ENCODE results near the gene NRGN. TPM values are rescaled to one million over a fixed set of nuclear protein-coding genes. Genes with fewer than 3 reads are reported as not detected.

NRGN gene
- total and polyA plus RNA-seq, 10 of the 15 experiments (the other 5 are each of a cell fraction or from before 2014, with no cell fraction given) = 0.36 to 3.2 (median 1.1) TPM; not detected in 2

DNA sequence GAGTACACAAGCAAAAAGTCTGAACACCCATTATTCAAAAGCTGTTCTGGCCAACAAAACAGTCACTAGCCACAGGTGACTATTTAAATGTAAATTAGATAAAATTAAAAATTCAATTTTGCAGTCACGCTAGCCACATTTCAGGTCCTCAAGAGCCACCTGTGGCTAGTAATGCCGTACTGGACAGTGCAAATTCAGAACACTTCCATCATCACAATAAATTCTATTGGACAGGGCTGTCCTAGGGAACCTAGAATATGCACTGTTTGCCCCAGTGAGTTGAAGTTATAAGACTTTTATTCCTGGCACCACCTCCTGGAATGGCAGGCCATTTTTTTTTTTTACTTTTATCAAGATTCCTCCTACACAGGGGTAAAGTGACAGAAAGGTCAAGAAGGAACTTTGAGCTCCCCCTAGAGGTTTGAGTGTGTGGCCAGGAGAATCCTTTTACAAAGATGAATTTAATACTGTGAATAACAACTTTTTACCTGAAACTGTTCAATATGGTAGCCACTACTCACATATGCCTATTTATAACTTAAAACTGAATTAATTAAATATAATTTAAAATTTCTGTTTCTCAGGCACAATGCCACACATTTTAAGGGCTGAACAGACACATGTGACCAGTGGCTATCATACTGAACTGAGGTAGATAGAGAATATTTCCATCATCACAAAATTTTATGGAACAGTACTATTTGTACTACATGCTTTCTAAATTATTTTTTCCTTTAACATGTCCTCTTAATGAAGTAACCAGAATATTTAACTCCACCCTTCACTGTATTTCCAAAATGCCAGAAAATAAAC, 53.9 kb downstream of the NRGN start:
- DNase-seq (ENCODE audit: low read depth, low spot score) (no peak), ATAC-seq (peak; percentile 80), FAIRE-seq (no peak)
- TF ChIP-seq KLF5 (IDR thresholded peaks at IDR 0.05; ENCODE audit: partially characterized antibody) = no peak
- TF ChIP-seq NR2F1 (conservative IDR thresholded peaks at IDR 0.05) = peak; percentile 61; the same call in 1 of the 2 replicates
- TF ChIP-seq, protein P1, sequence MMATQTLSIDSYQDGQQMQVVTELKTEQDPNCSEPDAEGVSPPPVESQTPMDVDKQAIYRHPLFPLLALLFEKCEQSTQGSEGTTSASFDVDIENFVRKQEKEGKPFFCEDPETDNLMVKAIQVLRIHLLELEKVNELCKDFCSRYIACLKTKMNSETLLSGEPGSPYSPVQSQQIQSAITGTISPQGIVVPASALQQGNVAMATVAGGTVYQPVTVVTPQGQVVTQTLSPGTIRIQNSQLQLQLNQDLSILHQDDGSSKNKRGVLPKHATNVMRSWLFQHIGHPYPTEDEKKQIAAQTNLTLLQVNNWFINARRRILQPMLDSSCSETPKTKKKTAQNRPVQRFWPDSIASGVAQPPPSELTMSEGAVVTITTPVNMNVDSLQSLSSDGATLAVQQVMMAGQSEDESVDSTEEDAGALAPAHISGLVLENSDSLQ (IDR thresholded peaks at IDR 0.05) = peak; percentile 11; the same call in 1 of the 2 replicates
- TF ChIP-seq ZNF384 (IDR thresholded peaks at IDR 0.05; ENCODE audit: borderline replicate concordance, low read depth, low read length) = peak; percentile 76
- TF ChIP-seq, protein P2, sequence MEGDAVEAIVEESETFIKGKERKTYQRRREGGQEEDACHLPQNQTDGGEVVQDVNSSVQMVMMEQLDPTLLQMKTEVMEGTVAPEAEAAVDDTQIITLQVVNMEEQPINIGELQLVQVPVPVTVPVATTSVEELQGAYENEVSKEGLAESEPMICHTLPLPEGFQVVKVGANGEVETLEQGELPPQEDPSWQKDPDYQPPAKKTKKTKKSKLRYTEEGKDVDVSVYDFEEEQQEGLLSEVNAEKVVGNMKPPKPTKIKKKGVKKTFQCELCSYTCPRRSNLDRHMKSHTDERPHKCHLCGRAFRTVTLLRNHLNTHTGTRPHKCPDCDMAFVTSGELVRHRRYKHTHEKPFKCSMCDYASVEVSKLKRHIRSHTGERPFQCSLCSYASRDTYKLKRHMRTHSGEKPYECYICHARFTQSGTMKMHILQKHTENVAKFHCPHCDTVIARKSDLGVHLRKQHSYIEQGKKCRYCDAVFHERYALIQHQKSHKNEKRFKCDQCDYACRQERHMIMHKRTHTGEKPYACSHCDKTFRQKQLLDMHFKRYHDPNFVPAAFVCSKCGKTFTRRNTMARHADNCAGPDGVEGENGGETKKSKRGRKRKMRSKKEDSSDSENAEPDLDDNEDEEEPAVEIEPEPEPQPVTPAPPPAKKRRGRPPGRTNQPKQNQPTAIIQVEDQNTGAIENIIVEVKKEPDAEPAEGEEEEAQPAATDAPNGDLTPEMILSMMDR (IDR thresholded peaks at IDR 0.05 in 2 of 3, conservative IDR thresholded peaks at IDR 0.05 in 1 of 3; ENCODE audit: control insufficient read depth in 2 of 3, extremely low read depth in 1 of 3, insufficient read depth in 1 of 3, low read depth in 3 of 3, low read length in 3 of 3) = peak; percentile 65 to 72 (median 70)
- no peak for TF ChIP-seq HDAC2 (IDR thresholded peaks at IDR 0.05)
- no peak for TF ChIP-seq RB1 (IDR thresholded peaks at IDR 0.05; ENCODE audit: borderline replicate concordance)
- no peak for TF ChIP-seq CEBPB (IDR thresholded peaks at IDR 0.05; ENCODE audit: borderline replicate concordance in 1 of 2, low read depth in 2 of 2, low read length in 2 of 2)
- peak; percentile 53; the same call in 1 of the 2 replicates for TF ChIP-seq SMC3 (IDR thresholded peaks at IDR 0.05; ENCODE audit: borderline replicate concordance, low read length)
- TF ChIP-seq RUNX3 (IDR thresholded peaks at IDR 0.05; ENCODE audit: low read length) = peak; percentile 31; the same call in 1 of the 2 replicates
- TF ChIP-seq ZNF622 (IDR thresholded peaks at IDR 0.05) = no peak
- TF ChIP-seq GABPA (IDR thresholded peaks at IDR 0.05; ENCODE audit: low read depth) = no peak
- no peak for TF ChIP-seq ASH2L (IDR thresholded peaks at IDR 0.05; ENCODE audit: borderline replicate concordance, low read depth)
- peak; percentile 68 for TF ChIP-seq RAD21 (IDR thresholded peaks at IDR 0.05; ENCODE audit: insufficient read depth, low read depth, low read length)
- TF ChIP-seq CBFB (IDR thresholded peaks at IDR 0.05; ENCODE audit: low read depth) = no peak
- no peak for TF ChIP-seq EP300 (IDR thresholded peaks at IDR 0.05; ENCODE audit: borderline replicate concordance in 1 of 2, control insufficient read depth in 1 of 2, low read depth in 2 of 2, low read length in 2 of 2)
- TF ChIP-seq TCF12 (IDR thresholded peaks at IDR 0.05; ENCODE audit: low read depth, low read length) = no peak
- no peak overlapping the region for H2AFZ ChIP-seq (ENCODE audit: control insufficient read depth, low read depth, low read length)
- 43% methylated on average over 2 of the region's 2 CpGs for WGBS (ENCODE audit: insufficient coverage, insufficient replicate concordance, low lambda C conversion rate, missing lambda C conversion rate)
- no peaks in the 10 kb centered on the region for H4K20me1 ChIP-seq (ENCODE audit: control insufficient read depth, insufficient read depth)
- no peak overlapping the region for H3K9ac ChIP-seq (ENCODE audit: control insufficient read depth, insufficient read depth, low read length)
- ChIA-PET CTCF (interaction anchor here (0.5 to 11.5 kb wide), 33 partner anchors 8 to 392 kb away, joined by 3 to 272 read pairs (median 6); partner anchors contain the start of genes ESAM, TBRG1 and VSIG2), POLR2A (interaction anchor here (1.1 to 1.4 kb wide), 3 partner anchors 24 to 123 kb away, joined by 4 to 5 read pairs (median 5); no protein-coding TSS in a partner anchor), RAD21 (ENCODE audit: unreplicated experiment) (interaction anchor here (0.7 to 7.1 kb wide), 13 partner anchors 10 to 150 kb away, joined by 3 to 56 read pairs (median 4); partner anchors contain the start of gene ESAM), SMC1A (ENCODE audit: uncharacterized antibody, unreplicated experiment) (interaction anchor here (0.5 to 8.4 kb wide), 30 partner anchors 9 to 597 kb away, joined by 3 to 83 read pairs (median 4); partner anchors contain the start of genes SIAE and SPA17)
- no peaks in the 10 kb centered on the region for H3K27me3 ChIP-seq (replicated peaks in 1 of 2; ENCODE audit: control insufficient read depth in 2 of 2, insufficient read depth in 2 of 2, low read length in 1 of 2)
- H3K9me3 ChIP-seq (replicated peaks; ENCODE audit: control insufficient read depth, insufficient read depth, low read length) = no peaks in the 10 kb centered on the region
- no peak overlapping the region for H3K4me2 ChIP-seq (ENCODE audit: control insufficient read depth, insufficient read depth)
- H3K36me3 ChIP-seq (ENCODE audit: control insufficient read depth in 2 of 2, insufficient read depth in 2 of 2, low read length in 1 of 2) = no peaks in the 10 kb centered on the region
- peaks cover 88% of the 10 kb centered on the region for H3K79me2 ChIP-seq (ENCODE audit: control insufficient read depth, insufficient read depth, low read length)
- no peak overlapping the region for H3K4me3 ChIP-seq
- intact Hi-C loops (cut with micrococcal nuclease; ENCODE audit: unreplicated experiment) (loop anchor here (1.0 kb wide), 1 partner anchor 124 kb away; no protein-coding TSS in a partner anchor), in situ Hi-C loops (cut with MboI) (no loop called here)
- peaks cover 16% of the 10 kb centered on the region for H3K4me1 ChIP-seq (ENCODE audit: control insufficient read depth, insufficient read depth, low read length)
- H3K27ac ChIP-seq (ENCODE audit: control insufficient read depth, insufficient read depth) = no peak overlapping the region
- BruUV-seq (replicated peaks) = no TSS peak

Data from GM12878 (cell line).